Left ventricle myocardium inferior (tissue), 1 donor: ENCODE measurements around the gene SYCN. TPM values are rescaled to one million over a fixed set of nuclear protein-coding genes. Genes with fewer than 3 reads are reported as not detected.

Source experiments
- DNase-seq: peaks from one replicate; pipeline ENCODE4 v3.0.0-alpha.2; 2020
- H3K27ac ChIP-seq: fragments of 200-600 bp; replicated peaks from 2 replicates; pipeline ENCODE4 v1.8.0; 2021
- H3K27me3 ChIP-seq: fragments of 200-600 bp; 2 replicates; pipeline ENCODE4 v1.8.0; 2021; ENCODE audit warnings: low read depth
- H3K36me3 ChIP-seq: fragments of 200-600 bp; 2 replicates; pipeline ENCODE4 v1.8.0; 2021
- H3K4me1 ChIP-seq: fragments of 200-600 bp; 2 replicates; pipeline ENCODE4 v1.8.0; 2021
- H3K4me3 ChIP-seq: fragments of 200-600 bp; 2 replicates; pipeline ENCODE4 v1.8.0; 2021; ENCODE audit warnings: mild to moderate bottlenecking, moderate library complexity
- H3K9me3 ChIP-seq: fragments of 200-600 bp; replicated peaks from 2 replicates; pipeline ENCODE4 v1.8.0; 2021
- intact Hi-C: fragments of 100-400 bp; cut with micrococcal nuclease; formaldehyde crosslinking; loops from one replicate; pipeline ENCODE4 v1.11.0; 2022
- total RNA-seq: library from RNA; stranded (reverse); fragmentation: NEBNext Ultra II Directional; extraction: Animal tissue kit (Norgen Biotek cat#: 25700); gene quantifications from one replicate; pipeline ENCODE4 v1.2.1, GENCODE V29; 2021
- TF ChIP-seq, protein P1 (sequence below): fragments of 200-600 bp; IDR thresholded peaks from 2 replicates; pipeline ENCODE4 v1.8.0; 2021; ENCODE audit warnings: antibody characterized with exemption, mild to moderate bottlenecking, borderline replicate concordance
- donor health status: DM: no; HTN: yes; CAD: no; lungs with severe emphysema.

Gene SYCN
- total RNA-seq, 1 donor from 2014 or later, result not detected

DNA sequence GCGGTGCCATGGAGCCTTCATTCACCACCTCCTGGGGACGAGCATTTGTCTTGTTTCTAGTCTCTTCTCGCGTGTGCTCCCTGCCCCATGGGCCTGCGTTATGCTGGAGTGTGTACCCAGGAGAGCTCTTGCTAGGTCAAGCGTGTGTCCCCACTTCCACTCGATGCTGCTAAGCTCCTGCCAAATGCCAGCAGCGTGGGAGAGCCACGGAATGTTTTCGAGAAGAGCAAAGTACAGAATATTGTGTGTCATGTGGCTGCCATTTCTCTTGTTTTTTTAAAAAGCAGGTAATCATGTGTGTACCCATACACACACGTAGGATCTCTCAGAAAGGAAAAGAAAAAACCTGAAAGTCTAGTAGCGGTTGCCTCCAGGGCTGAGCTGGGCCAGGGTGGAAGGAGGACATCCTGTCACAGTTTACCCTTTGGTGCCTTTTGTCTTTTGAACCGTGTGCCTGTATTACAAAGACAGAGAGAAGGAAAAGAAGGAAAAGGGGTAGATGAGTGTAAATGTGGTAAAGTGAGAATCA is 49.9 kb downstream of the SYCN start:
- TF ChIP-seq, protein P1, sequence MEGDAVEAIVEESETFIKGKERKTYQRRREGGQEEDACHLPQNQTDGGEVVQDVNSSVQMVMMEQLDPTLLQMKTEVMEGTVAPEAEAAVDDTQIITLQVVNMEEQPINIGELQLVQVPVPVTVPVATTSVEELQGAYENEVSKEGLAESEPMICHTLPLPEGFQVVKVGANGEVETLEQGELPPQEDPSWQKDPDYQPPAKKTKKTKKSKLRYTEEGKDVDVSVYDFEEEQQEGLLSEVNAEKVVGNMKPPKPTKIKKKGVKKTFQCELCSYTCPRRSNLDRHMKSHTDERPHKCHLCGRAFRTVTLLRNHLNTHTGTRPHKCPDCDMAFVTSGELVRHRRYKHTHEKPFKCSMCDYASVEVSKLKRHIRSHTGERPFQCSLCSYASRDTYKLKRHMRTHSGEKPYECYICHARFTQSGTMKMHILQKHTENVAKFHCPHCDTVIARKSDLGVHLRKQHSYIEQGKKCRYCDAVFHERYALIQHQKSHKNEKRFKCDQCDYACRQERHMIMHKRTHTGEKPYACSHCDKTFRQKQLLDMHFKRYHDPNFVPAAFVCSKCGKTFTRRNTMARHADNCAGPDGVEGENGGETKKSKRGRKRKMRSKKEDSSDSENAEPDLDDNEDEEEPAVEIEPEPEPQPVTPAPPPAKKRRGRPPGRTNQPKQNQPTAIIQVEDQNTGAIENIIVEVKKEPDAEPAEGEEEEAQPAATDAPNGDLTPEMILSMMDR, result no peak
- Histone ChIP-seq H3K4me3 (no peak overlapping the region), H3K36me3 (no peaks in the 10 kb centered on the region), H3K27ac (no peak overlapping the region), H3K27me3 (no peaks in the 10 kb centered on the region), H3K9me3 (no peaks in the 10 kb centered on the region), H3K4me1 (peaks cover 44% of the 10 kb centered on the region)
- intact Hi-C loops, result no loop called here
- no peak for DNase-seq

Other genes starting within 250 kb of the SYCN start
- 3.0 TPM for gene FBXO17, start 228.5 kb downstream of the SYCN start, total RNA-seq
- 20.9 TPM for gene FBXO27, start 171.7 kb downstream of the SYCN start, total RNA-seq
- gene ACP7, start 119.9 kb downstream of the SYCN start, total RNA-seq, result not detected
- 17.0 TPM for gene PAK4, start 78.5 kb downstream of the SYCN start, total RNA-seq
- not detected for gene NCCRP1, start 7.3 kb downstream of the SYCN start, total RNA-seq
- not detected for gene IFNL3, start 40.7 kb upstream of the SYCN start, total RNA-seq
- gene IFNL4, start 44.6 kb upstream of the SYCN start, total RNA-seq, result not detected
- gene IFNL2, start 64.1 kb upstream of the SYCN start, total RNA-seq, result not detected
- gene IFNL1, start 92.1 kb upstream of the SYCN start, total RNA-seq, result not detected
- gene LRFN1, start 116.6 kb upstream of the SYCN start, total RNA-seq, result 0.08 TPM
- 15.6 TPM for gene GMFG, start 131.8 kb upstream of the SYCN start, total RNA-seq
- gene SAMD4B, start 138.2 kb upstream of the SYCN start, total RNA-seq, result 47.9 TPM
- 33.2 TPM for gene PAF1, start 186.8 kb upstream of the SYCN start, total RNA-seq
- 25.7 TPM for gene MED29, start 187.1 kb upstream of the SYCN start, total RNA-seq
- 34.8 TPM for gene ZFP36, start 202.6 kb upstream of the SYCN start, total RNA-seq
- gene PLEKHG2, start 208.4 kb upstream of the SYCN start, total RNA-seq, result 14.1 TPM
- gene RPS16, start 231.7 kb upstream of the SYCN start, total RNA-seq, result 1,107 TPM
- 91.4 TPM for gene SUPT5H, start 241.3 kb upstream of the SYCN start, total RNA-seq